Astrocyte of the cerebellum (primary cell): ENCODE results near the gene ZFYVE9.
"Not testable (repeated sequence)": the region's sequence is repeated elsewhere in the genome, so short reads cannot be mapped to it uniquely, and the experiment has no call there.

Experiments
- DNase-seq: peaks from one replicate; pipeline ENCODE4 v3.0.0-alpha.2; 2011; ENCODE audit warnings: low read depth
- H3K4me3 ChIP-seq: 2 replicates; pipeline ENCODE4 v1.5.1; 2011; ENCODE audit warnings: mild to moderate bottlenecking, low read depth, low read length, moderate library complexity
- in situ Hi-C: cut with HindIII; loops from 2 replicates; pipeline ENCODE4 v1.10.0; 2017; ENCODE audit warnings: low sequenced_read_pairs
- TF ChIP-seq, protein P1 (sequence below): IDR thresholded peaks from 2 replicates; pipeline ENCODE4 v1.5.1; 2012; ENCODE audit warnings: low read length, low read depth, moderate library complexity, mild to moderate bottlenecking; ENCODE audit errors: missing control alignments

The ZFYVE9 gene

DNA sequence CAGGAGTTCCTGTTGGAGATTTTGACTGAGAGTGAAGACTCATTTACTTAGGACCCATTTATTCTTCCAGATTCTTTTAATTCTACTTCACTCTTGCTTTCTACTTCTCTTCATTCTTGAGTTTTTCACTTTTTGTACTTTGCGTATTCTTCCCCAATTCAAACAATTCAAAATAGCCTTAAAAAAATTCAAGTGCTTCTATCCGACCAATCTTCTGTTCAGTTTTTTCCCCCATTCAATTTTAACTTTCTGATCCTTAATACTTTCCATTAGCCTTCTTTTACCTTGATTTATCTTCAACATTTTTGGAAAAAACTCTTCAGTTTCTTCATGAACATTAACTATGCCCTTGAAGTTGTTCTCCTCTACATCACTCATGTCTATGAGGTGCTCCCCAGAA, 21.1 kb downstream of the ZFYVE9 start:
- in situ Hi-C loops, result no loop called here
- no peak for DNase-seq
- TF ChIP-seq, protein P1, sequence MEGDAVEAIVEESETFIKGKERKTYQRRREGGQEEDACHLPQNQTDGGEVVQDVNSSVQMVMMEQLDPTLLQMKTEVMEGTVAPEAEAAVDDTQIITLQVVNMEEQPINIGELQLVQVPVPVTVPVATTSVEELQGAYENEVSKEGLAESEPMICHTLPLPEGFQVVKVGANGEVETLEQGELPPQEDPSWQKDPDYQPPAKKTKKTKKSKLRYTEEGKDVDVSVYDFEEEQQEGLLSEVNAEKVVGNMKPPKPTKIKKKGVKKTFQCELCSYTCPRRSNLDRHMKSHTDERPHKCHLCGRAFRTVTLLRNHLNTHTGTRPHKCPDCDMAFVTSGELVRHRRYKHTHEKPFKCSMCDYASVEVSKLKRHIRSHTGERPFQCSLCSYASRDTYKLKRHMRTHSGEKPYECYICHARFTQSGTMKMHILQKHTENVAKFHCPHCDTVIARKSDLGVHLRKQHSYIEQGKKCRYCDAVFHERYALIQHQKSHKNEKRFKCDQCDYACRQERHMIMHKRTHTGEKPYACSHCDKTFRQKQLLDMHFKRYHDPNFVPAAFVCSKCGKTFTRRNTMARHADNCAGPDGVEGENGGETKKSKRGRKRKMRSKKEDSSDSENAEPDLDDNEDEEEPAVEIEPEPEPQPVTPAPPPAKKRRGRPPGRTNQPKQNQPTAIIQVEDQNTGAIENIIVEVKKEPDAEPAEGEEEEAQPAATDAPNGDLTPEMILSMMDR, result no peak
- H3K4me3 ChIP-seq, result no peak overlapping the region

DNA sequence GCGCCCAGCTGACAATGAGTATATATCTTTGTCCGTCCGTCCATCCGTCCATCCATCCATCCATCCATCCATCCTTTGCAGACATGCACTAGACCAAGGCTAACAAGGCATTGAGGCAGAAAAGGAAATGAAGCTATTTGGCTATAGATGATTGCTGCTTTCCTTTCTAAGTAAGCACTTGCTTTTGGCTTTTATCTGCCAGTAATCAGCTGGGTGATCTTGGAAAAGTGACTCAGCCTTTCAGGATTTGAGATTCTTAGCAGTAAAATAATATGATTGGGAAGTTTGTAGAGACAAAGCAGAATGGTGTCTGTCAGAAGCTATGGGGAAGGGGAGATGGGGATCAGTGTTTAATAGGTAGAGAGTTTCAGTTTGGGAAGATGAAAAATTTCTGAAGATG, 22.7 kb downstream of the ZFYVE9 start:
- DNase-seq, result no peak
- in situ Hi-C loops, result no loop called here
- H3K4me3 ChIP-seq, result no peak overlapping the region
- TF ChIP-seq, protein P1, result no peak

DNA sequence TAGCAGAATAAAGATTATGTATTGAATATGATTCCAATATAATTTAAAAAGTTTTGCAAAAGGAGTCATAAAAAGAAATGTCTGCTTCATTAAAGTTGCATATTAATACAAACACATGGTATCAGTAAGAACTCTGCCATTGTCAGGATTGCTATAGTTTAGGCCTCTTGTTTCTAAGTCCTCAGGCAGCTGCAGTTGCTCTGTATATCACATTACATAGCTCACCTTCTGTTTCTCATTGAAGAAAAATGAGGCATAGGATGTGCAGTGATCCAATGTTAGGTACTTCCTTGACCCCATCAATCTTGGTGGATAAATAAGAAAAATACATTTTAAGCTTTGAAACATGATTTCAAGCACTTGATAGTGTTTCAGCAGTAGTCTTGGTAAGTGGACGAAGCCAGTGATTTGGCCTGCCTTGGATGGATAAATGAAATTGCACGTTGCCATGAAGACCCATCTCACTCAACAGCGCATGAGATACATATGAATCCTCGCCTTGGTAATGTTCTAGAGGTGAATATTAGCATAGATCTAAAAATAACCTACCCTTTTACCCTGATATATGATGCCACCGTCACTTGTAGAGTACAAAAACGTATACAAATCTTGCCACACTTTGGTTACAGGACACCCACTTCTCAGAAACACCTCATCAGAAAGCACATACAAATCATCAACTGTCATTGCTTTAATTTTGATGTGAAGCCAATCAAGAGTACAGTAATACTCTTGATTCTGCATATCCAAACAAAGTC, 25.3 kb downstream of the ZFYVE9 start:
- TF ChIP-seq, protein P1, result no peak
- no peak overlapping the region for H3K4me3 ChIP-seq
- DNase-seq, result no peak
- in situ Hi-C loops, result no loop called here

DNA sequence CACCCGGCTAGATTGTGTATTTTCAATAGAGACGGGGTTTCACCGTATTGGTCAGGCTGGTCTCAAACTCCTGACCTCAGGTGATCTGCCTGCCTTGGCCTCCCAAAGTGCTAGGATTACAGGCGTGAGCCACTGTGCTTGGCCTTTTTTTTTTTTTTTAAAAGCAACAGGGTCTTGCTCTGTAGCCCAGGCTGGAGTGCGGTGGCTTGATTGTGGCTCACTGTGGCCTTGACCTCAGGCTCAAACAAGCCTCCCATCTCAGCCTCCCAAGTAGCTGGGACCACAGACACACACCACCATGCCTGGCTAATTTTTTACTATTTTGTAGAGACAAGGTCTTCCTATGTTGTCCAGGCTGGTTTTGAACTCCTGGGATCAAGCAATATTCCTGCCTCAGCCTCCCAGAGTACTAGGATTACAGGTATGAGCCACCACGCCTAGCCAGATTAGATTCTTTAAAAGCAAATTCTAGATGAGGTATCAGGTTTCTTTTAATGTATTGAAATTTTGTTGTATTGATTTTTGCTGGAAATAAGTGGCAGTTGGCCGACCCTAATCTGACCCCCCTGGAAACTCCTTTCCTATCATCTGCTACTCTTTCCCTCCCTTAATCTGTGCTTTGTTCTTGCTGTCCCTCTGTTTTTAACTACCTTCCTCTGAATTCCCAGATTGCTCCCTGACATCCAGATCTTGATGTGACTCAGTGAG, 26.6 kb downstream of the ZFYVE9 start:
- H3K4me3 ChIP-seq, result no peak overlapping the region
- DNase-seq, result no peak
- TF ChIP-seq, protein P1, result no peak
- in situ Hi-C loops, result no loop called here

DNA sequence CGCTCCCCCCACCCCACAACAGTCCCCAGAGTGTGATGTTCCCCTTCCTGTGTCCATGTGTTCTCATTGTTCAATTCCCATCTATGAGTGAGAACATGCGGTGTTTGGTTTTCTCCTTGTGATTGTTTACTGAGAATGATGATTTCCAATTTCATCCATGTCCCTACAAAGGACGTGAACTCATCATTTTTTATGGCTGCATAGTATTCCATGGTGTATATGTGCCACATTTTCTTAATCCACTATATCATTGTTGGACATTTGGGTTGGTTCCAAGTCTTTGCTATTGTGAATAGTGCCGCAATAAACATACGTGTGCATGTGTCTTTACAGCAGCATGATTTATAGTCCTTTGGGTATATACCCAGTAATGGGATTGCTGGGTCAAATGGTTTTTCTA, 29.3 kb downstream of the ZFYVE9 start:
- in situ Hi-C loops, H3K4me3 ChIP-seq, DNase-seq: not testable (repeated sequence)

DNA sequence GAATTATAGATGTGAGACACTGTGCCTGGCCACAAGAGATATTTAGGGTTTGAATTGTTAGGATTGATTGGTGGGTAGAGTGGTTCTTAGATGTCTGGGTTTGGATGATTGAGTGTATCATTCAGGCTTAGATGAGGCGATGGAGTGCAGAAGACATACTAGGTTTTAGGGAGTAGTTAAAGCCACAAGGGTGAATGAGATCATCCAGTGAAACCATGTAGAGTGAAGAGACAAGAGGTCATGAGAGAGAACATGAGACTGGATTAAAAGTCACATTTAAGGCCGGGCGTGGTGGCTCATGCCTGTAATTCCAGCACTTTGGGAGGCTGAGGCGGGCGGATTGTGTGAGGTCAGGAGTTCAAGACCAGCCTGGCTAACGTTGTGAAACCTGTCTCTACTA, 37.2 kb downstream of the ZFYVE9 start:
- no peak for DNase-seq

More for the DNA sequence above, 37.2 kb downstream of the ZFYVE9 start:
- in situ Hi-C loops, result no loop called here
- TF ChIP-seq, protein P1, result no peak
- no peak overlapping the region for H3K4me3 ChIP-seq
